ENCODE results near the gene FGF4. TPM values are rescaled to one million over a fixed set of nuclear protein-coding genes. Genes with fewer than 3 reads are reported as not detected.
A peak's percentile ranks its signal among the peaks of the same experiment; 100 is the strongest.
"Not testable (repeated sequence)": the region's sequence is repeated elsewhere in the genome, so short reads cannot be mapped to it uniquely, and the experiment has no call there.

FGF4 gene
- total RNA-seq, 1 experiment from 2014 or later: not detected

DNA sequence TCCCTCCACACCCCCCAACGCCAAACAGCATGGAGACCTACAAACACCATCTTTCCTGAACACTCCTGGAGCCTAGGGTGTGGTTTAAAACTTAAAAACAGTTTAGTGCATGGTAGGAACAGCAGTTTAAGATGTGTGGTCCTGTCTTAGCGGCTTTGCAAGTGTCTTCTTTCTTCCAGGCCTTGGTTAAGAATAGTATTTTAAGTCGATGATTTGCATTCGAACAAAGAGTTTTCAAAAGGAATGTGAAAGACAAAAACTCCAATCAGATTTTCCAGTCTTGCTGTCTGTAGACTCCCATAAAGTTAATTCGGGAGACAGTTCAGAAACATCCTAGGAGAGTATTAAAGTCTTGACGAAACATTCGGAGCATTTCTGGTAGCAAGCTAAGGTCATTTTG lies 3.7 kb downstream of the FGF4 start:
- no TSS peak for BruUV-seq (replicated peaks)
- Histone ChIP-seq H3K9me3 (peaks cover 3% of the 10 kb centered on the region; the same call in 1 of the 2 replicates), H3K36me3 (ENCODE audit: control insufficient read depth, insufficient read depth, low read length) (no peaks in the 10 kb centered on the region), H3K4me1 (no peaks in the 10 kb centered on the region), H3K4me3 (ENCODE audit: low read depth, low read length) (no peak overlapping the region), H3K27me3 (replicated peaks; ENCODE audit: control insufficient read depth, insufficient read depth, low read length) (no peaks in the 10 kb centered on the region)
- DNase-seq: no peak
- Mint-ChIP-seq H3K9me3 (ENCODE audit: unreplicated experiment) (no peaks in the 10 kb centered on the region), H3K4me1 (ENCODE audit: low read depth, unreplicated experiment) (no peaks in the 10 kb centered on the region), H3K27ac (ENCODE audit: unreplicated experiment) (no peak overlapping the region), H3K4me3 (ENCODE audit: unreplicated experiment) (no peak overlapping the region), H3K36me3 (ENCODE audit: insufficient read depth, unreplicated experiment) (no peaks in the 10 kb centered on the region), H3K27me3 (ENCODE audit: insufficient read depth, unreplicated experiment) (peaks cover 5% of the 10 kb centered on the region)
- intact Hi-C loops (cut with micrococcal nuclease; ENCODE audit: unreplicated experiment): no loop called here
- TF ChIP-seq, protein P1, sequence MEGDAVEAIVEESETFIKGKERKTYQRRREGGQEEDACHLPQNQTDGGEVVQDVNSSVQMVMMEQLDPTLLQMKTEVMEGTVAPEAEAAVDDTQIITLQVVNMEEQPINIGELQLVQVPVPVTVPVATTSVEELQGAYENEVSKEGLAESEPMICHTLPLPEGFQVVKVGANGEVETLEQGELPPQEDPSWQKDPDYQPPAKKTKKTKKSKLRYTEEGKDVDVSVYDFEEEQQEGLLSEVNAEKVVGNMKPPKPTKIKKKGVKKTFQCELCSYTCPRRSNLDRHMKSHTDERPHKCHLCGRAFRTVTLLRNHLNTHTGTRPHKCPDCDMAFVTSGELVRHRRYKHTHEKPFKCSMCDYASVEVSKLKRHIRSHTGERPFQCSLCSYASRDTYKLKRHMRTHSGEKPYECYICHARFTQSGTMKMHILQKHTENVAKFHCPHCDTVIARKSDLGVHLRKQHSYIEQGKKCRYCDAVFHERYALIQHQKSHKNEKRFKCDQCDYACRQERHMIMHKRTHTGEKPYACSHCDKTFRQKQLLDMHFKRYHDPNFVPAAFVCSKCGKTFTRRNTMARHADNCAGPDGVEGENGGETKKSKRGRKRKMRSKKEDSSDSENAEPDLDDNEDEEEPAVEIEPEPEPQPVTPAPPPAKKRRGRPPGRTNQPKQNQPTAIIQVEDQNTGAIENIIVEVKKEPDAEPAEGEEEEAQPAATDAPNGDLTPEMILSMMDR (IDR thresholded peaks at IDR 0.05; ENCODE audit: insufficient read depth in 1 of 2, low read depth in 1 of 2, low read length in 1 of 2, severe bottlenecking in 1 of 2, unreplicated experiment in 1 of 2): no peak
- POLR2A ChIA-PET: no interaction called here
- CTCF ChIA-PET: no interaction called here

DNA sequence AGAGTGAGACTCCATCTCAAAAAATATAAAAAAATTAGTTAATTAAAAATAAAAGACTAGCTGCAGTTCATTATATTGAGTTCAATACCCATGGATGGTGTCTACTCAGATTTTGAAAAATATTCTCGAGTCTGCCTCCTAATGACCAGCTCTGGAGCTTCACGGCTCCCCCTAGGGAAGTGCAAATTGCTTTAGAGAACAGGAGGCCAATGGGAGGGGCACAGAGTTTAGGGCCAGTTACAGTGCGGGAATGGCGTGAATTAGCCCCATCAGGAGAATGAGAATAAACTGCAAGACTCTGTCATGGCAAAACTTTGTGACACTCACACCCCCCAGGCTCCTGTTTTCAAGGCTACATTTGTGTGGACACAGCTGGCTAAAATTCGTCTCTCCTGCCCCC lies 4.6 kb downstream of the FGF4 start:
- Mint-ChIP-seq H3K36me3 (ENCODE audit: insufficient read depth, unreplicated experiment) (no peaks in the 10 kb centered on the region), H3K9me3 (ENCODE audit: unreplicated experiment) (no peaks in the 10 kb centered on the region), H3K4me3 (ENCODE audit: unreplicated experiment) (no peak overlapping the region), H3K27me3 (ENCODE audit: insufficient read depth, unreplicated experiment) (peaks cover 9% of the 10 kb centered on the region), H3K4me1 (ENCODE audit: low read depth, unreplicated experiment) (no peaks in the 10 kb centered on the region), H3K27ac (ENCODE audit: unreplicated experiment) (no peak overlapping the region)
- no peak overlapping the region for H3K4me3 ChIP-seq (ENCODE audit: low read depth, low read length)
- H3K4me1 ChIP-seq: no peaks in the 10 kb centered on the region
- TF ChIP-seq, protein P1 (IDR thresholded peaks at IDR 0.05; ENCODE audit: insufficient read depth in 1 of 2, low read depth in 1 of 2, low read length in 1 of 2, severe bottlenecking in 1 of 2, unreplicated experiment in 1 of 2): peak in 1 of 2 experiments; percentile 33
- CTCF ChIA-PET: no interaction called here
- intact Hi-C loops (cut with micrococcal nuclease; ENCODE audit: unreplicated experiment): no loop called here
- BruUV-seq (replicated peaks): no TSS peak
- no peaks in the 10 kb centered on the region for H3K36me3 ChIP-seq (ENCODE audit: control insufficient read depth, insufficient read depth, low read length)
- peaks cover 3% of the 10 kb centered on the region; the same call in 1 of the 2 replicates for H3K9me3 ChIP-seq
- POLR2A ChIA-PET: no interaction called here
- H3K27me3 ChIP-seq (replicated peaks; ENCODE audit: control insufficient read depth, insufficient read depth, low read length): no peaks in the 10 kb centered on the region
- DNase-seq: peak in 1 of 2 experiments; percentile 29

DNA sequence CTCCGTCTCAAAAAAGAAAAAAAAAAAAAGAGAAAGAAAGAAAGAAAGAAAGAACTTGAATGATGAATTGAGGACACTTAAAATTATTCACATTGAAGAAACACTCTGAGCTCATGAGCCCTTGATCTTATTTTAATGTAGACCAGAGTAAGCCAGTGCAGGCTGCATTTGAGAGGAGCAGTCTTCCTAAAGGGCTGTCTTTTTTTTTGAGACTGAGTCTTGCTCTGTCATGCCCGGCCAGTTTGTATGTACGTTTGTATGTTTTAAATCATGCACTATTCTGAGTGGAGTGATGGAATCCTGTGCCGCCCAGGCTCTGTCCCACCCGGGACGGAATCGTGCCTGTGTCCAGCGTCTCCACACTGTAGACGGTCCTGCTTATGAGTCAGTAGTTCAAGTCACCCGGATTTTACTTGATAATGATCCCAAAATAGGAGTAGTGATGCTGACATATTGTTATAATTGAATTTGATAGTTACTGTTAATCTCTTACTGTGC lies 9.6 kb downstream of the FGF4 start:
- Histone ChIP-seq H3K27me3 (replicated peaks; ENCODE audit: control insufficient read depth, insufficient read depth, low read length) (no peaks in the 10 kb centered on the region), H3K36me3 (ENCODE audit: control insufficient read depth, insufficient read depth, low read length) (no peaks in the 10 kb centered on the region), H3K4me1 (no peaks in the 10 kb centered on the region), H3K4me3 (ENCODE audit: low read depth, low read length) (no peak overlapping the region), H3K9me3 (peaks cover 3% of the 10 kb centered on the region)
- Mint-ChIP-seq H3K27me3 (ENCODE audit: insufficient read depth, unreplicated experiment) (peaks cover 12% of the 10 kb centered on the region), H3K9me3 (ENCODE audit: unreplicated experiment) (no peaks in the 10 kb centered on the region), H3K27ac (ENCODE audit: unreplicated experiment) (no peak overlapping the region), H3K4me1 (ENCODE audit: low read depth, unreplicated experiment) (no peaks in the 10 kb centered on the region), H3K36me3 (ENCODE audit: insufficient read depth, unreplicated experiment) (no peaks in the 10 kb centered on the region), H3K4me3 (ENCODE audit: unreplicated experiment) (no peak overlapping the region)
- ChIA-PET POLR2A (no interaction called here), CTCF (interaction anchor here (0.6 kb wide), 1 partner anchor 12 kb away, joined by 3 read pairs; no protein-coding TSS in a partner anchor)
- DNase-seq: no peak
- TF ChIP-seq, protein P1 (IDR thresholded peaks at IDR 0.05; ENCODE audit: insufficient read depth in 1 of 2, low read depth in 1 of 2, low read length in 1 of 2, severe bottlenecking in 1 of 2, unreplicated experiment in 1 of 2): no peak
- intact Hi-C loops (cut with micrococcal nuclease; ENCODE audit: unreplicated experiment): no loop called here
- no TSS peak for BruUV-seq (replicated peaks)

DNA sequence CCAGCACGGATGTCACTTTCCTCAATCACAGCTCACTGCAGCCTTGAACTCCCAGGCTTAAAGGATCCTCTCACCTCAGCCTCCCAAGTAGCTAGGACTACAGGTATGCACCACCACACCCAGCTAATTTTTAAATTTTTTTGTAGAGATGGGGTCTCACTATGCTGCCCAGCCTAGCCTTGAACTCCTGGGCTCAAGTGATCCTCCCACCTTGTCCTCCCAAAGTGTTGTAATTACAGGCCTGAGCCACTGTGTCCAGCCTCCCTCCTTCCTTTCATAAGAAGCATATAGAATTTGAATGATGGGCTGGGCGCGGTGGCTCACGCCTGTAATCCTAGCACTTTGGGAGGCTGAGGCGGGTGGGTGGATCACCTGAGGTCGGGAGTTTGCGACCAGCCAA lies 10.2 kb downstream of the FGF4 start:
- CTCF ChIA-PET; intact Hi-C loops (cut with micrococcal nuclease; ENCODE audit: unreplicated experiment); H3K4me1 ChIP-seq; H3K4me1 Mint-ChIP-seq (ENCODE audit: low read depth, unreplicated experiment); H3K36me3 ChIP-seq (ENCODE audit: control insufficient read depth, insufficient read depth, low read length); H3K9me3 Mint-ChIP-seq (ENCODE audit: unreplicated experiment); DNase-seq; H3K27me3 ChIP-seq (replicated peaks; ENCODE audit: control insufficient read depth, insufficient read depth, low read length); H3K4me3 Mint-ChIP-seq (ENCODE audit: unreplicated experiment); H3K9me3 ChIP-seq; POLR2A ChIA-PET; BruUV-seq (replicated peaks); H3K4me3 ChIP-seq (ENCODE audit: low read depth, low read length); H3K36me3 Mint-ChIP-seq (ENCODE audit: insufficient read depth, unreplicated experiment); H3K27ac Mint-ChIP-seq (ENCODE audit: unreplicated experiment): not testable (repeated sequence)
- peaks cover 12% of the 10 kb centered on the region for H3K27me3 Mint-ChIP-seq (ENCODE audit: insufficient read depth, unreplicated experiment)
